ENCODE measurements around the gene KRTAP19-2.

DNA sequence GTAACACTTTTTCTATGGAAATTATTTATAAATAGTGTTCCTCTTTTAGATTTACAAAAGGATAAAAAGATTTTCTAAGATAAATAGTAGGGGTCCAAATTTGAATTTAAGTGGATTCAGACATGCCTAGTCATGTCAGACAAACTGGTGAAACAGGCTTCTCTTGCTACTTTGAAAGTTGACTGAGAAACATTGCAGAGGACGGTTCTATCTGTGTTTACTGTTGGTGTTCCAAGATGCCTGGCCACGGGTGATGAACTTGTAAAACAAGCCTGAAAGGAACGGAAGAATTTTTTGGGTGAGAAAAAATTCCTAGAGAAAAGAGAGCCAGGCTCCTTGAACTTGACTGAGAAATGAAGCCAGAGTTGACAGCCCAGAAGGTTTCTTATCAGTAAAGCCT is 9.2 kb downstream of the KRTAP19-2 start:
- TF ChIP-seq POLR2A (IDR thresholded peaks at IDR 0.05; ENCODE audit: low read depth, low read length) = no peak
- TF ChIP-seq, protein P1, sequence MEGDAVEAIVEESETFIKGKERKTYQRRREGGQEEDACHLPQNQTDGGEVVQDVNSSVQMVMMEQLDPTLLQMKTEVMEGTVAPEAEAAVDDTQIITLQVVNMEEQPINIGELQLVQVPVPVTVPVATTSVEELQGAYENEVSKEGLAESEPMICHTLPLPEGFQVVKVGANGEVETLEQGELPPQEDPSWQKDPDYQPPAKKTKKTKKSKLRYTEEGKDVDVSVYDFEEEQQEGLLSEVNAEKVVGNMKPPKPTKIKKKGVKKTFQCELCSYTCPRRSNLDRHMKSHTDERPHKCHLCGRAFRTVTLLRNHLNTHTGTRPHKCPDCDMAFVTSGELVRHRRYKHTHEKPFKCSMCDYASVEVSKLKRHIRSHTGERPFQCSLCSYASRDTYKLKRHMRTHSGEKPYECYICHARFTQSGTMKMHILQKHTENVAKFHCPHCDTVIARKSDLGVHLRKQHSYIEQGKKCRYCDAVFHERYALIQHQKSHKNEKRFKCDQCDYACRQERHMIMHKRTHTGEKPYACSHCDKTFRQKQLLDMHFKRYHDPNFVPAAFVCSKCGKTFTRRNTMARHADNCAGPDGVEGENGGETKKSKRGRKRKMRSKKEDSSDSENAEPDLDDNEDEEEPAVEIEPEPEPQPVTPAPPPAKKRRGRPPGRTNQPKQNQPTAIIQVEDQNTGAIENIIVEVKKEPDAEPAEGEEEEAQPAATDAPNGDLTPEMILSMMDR (IDR thresholded peaks at IDR 0.05; ENCODE audit: extremely low read depth in 1 of 2, insufficient read depth in 1 of 2, low read depth in 1 of 2, low read length in 2 of 2) = no peak
